ENCODE results near the gene C16orf78.

C16orf78 gene

DNA sequence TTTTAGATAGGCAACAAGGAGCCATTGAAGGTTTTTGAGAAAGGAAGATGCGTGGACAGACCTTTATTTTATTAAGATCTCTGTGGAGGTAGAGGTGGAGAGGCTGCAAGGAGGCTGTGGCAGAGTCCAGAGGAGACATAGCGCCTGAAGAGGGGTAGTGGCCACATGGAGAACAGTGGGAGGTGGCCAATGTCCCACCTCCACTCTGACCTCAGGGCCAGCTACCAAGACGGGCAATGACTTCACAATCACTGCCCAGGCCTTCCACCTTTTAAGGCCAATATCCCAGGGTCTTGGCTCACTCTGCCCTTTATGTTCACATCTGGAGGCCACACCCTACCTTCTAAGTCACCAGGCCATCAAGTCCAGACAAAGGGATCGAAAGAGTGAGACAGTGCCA is at the start of gene C16orf78:
TSS of gene C16orf78 (plus strand) at position 301 of the 400 bp plus-strand sequence. CDS start 136 bp downstream, outside the sequence.
- in situ Hi-C loops (cut with MboI; ENCODE audit: low pct_unique_long_range_greater_than_20kb, low sequenced_read_pairs), result no loop called here

GRCh38 chr16:49324703-49325102 is 48.9 kb upstream of the C16orf78 start:
- in situ Hi-C loops (cut with MboI; ENCODE audit: low pct_unique_long_range_greater_than_20kb, low sequenced_read_pairs), result loop anchor here (25.0 kb wide), 1 partner anchor 637 kb away; no protein-coding TSS in a partner anchor
- no peak for DNase-seq

More for the DNA sequence above, at the start of gene C16orf78:
- DNase-seq, result no peak

DNA sequence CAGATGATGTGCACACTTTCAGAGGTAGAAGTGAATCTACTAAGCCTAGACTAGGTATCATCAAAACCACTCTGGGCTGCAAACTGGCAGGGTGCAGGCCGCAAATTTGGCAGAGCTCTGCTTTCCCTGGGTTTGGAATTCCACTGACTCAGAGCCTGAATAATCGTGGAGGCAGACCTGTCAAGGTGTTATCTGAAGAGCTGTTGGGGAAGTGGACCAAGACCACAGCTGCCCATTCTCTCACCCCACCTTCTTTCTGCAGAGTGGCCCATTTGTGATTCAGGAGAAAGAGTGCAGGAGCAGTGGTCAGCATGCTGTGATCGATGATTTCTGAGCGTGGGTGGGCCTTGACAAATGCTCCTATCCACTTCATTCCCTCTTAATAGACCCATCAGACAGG is 46.1 kb upstream of the C16orf78 start:
- in situ Hi-C loops (cut with MboI; ENCODE audit: low pct_unique_long_range_greater_than_20kb, low sequenced_read_pairs), result loop anchor here (25.0 kb wide), 1 partner anchor 640 kb away; no protein-coding TSS in a partner anchor
- no peak for DNase-seq

DNA sequence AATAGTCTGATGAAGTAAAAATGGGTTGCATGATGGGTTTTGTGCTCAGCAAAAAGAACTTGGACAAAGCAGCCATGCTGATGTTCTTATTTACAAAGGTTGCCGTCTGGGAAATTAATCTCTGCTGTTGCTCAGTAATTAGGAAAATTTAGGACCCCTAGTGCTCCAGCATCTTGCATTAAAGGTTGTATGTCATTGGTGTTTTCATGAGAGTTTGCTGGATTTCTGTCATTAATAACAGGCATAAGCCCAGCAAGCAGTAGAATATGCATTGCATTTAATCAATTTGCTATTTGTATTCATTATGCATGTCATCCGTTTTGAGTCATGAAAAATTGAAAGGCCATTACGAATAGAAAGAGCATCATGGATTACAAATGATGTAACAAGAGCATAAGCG is 45.3 kb upstream of the C16orf78 start:
- in situ Hi-C loops (cut with MboI; ENCODE audit: low pct_unique_long_range_greater_than_20kb, low sequenced_read_pairs), result loop anchor here (25.0 kb wide), 1 partner anchor 641 kb away; no protein-coding TSS in a partner anchor
- DNase-seq, result no peak

DNA sequence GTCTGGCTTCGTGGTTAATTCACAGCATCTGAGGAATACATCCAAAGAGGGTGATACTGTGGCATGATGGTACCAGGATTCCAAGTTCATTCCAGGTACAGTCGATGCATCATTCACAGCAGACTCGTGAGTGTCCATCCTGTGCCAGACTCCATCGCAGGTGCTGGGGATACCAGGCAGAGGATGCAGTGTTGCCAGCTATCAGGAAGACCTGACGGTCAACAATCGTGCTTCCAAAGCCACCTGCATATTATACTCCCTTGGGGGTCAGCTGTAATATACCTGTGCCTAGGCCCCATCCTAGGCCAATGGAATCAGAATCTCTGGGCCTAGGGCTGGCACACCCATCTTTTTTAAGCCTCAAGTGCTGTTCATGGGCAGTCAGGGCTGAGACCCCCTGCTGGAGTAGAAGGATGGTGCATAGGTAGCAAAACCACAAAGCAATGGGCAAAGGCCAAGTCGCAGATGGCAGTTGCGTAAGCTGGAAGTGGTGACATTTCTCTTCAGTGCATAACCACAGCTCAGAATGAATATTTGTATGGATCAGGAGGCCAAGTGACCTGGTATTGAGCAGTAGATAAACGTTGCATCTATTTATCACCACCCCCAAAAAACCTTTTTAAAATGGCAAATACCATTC is 42.9 kb upstream of the C16orf78 start:
- in situ Hi-C loops (cut with MboI; ENCODE audit: low pct_unique_long_range_greater_than_20kb, low sequenced_read_pairs), result loop anchor here (25.0 kb wide), 1 partner anchor 643 kb away; no protein-coding TSS in a partner anchor
- no peak for DNase-seq

DNA sequence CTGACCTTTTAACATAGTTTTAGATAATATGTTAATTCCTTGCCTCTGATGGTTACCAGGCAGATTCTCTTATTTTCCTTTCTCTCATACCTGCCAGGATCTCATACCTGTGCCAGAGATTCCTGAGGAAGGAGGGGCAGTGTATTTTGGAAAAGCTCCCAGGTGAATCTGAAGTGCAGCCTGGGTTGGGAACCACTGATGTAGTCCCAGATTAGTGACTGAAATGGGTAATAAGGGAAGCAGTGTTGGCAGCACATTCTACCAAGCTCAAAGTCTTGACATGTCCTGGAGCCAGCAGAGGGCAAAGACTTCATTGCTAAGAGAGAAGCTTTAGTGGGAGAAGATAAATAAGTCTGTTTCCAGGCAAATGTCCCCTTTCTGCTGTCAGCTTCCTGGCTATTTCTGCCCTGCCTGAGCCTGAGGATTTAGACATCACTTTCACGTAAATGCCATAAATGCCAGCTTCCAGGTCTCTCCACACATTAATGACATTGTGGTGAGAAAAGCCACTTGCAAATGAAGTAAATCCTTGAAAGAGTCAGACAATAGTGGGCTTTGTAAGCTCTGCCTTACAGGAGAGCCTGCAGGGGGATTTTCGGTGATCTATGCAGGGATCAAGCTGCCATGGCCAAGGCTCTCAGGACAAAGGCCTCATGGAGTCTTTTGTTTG is 40.9 kb upstream of the C16orf78 start:
- DNase-seq, result no peak
- in situ Hi-C loops (cut with MboI; ENCODE audit: low pct_unique_long_range_greater_than_20kb, low sequenced_read_pairs), result loop anchor here (25.0 kb wide), 1 partner anchor 645 kb away; no protein-coding TSS in a partner anchor

- in situ Hi-C loops (cut with MboI; ENCODE audit: low pct_unique_long_range_greater_than_20kb, low sequenced_read_pairs), result loop anchor here (25.0 kb wide), 1 partner anchor 646 kb away; no protein-coding TSS in a partner anchor
- DNase-seq, result no peak
These were observed 40.4 kb upstream of the C16orf78 start for GRCh38 chr16:49333259-49333597.

- DNase-seq, result no peak
These were observed 37.8 kb upstream of the C16orf78 start for GRCh38 chr16:49335828-49336227.

DNA sequence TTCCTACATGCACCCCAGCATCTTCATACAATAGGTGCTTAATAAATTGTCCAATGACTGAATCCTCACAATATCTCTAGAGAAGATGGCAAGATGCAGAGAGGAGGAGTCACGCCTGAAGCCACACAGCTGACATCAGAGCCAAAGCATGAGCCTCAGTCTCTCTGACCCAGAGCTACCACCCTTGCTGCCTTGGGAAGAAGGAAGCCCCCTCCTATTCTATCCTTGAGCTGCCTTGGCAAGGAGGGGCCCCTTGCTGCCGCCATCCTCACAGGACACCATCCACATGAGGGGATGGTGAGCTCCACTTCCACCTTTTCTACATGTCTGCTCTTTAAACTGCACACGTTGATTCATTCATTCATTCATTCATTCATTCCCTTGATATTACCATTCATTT is 37.0 kb upstream of the C16orf78 start:
- DNase-seq, result no peak
- in situ Hi-C loops (cut with MboI; ENCODE audit: low pct_unique_long_range_greater_than_20kb, low sequenced_read_pairs), result loop anchor here (25.0 kb wide), 1 partner anchor 649 kb away; no protein-coding TSS in a partner anchor

More at GRCh38 chr16:49335828-49336227, 37.8 kb upstream of the C16orf78 start:
- in situ Hi-C loops (cut with MboI; ENCODE audit: low pct_unique_long_range_greater_than_20kb, low sequenced_read_pairs), result loop anchor here (25.0 kb wide), 1 partner anchor 649 kb away; no protein-coding TSS in a partner anchor

- in situ Hi-C loops (cut with MboI; ENCODE audit: low pct_unique_long_range_greater_than_20kb, low sequenced_read_pairs), result loop anchor here (25.0 kb wide), 1 partner anchor 651 kb away; no protein-coding TSS in a partner anchor
- DNase-seq, result no peak
These were observed 35.7 kb upstream of the C16orf78 start for GRCh38 chr16:49337814-49338350.

DNA sequence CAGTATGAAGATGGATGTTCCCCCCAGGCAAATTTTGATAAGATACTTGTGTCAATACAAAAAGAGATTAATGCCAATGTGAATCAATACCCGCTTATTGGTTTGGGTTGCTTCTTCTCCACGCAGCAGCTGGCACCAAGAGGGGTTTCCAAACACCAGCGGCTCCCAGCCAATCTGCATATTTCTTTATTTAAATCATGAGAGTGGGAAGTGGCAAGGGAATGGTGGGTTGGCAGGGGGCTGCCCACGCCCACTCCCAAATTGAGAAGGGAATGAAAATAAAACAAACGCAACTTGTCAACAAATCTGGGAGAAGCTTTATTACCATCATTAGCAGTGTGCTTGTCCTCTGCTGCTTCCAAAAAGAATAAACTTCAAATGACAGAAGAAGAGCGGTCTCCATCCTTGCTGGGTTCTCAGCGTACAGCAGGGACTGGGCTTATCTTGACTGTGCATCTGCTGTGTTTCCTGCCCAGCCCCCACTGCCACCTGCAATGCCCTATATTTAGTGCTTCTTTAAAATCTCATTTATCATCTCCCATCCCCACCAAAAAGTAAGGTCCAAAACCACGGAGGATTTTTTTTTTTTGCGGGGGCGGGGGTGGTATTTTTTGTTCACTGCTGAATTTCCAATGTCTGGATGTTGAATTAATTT is 34.9 kb upstream of the C16orf78 start:
- no peak for DNase-seq
- in situ Hi-C loops (cut with MboI; ENCODE audit: low pct_unique_long_range_greater_than_20kb, low sequenced_read_pairs), result loop anchor here (25.0 kb wide), 1 partner anchor 651 kb away; no protein-coding TSS in a partner anchor

GRCh38 chr16:49340466-49340865 is 33.1 kb upstream of the C16orf78 start:
- in situ Hi-C loops (cut with MboI; ENCODE audit: low pct_unique_long_range_greater_than_20kb, low sequenced_read_pairs), result loop anchor here (25.0 kb wide), 1 partner anchor 653 kb away; no protein-coding TSS in a partner anchor
- no peak for DNase-seq

DNA sequence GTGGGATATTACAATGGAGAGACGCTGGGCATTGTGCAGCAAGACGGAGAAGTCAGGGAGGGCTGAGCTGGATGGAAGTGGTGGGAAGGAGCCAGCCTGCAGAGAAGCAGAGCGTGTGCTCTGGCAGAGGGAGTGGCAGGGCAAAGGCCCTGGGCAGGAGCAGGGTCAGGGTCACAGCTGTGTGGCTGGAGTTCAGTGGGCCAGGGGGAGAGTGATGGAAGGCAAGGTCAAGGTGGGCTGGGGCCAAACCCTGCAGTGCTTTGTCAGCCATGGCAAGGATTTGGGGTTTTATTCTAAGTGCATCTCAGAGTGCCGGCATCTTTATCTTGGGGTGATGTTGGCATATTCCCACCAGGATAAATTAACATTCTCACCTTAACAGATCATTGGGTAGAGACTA is 31.9 kb upstream of the C16orf78 start:
- DNase-seq, result no peak
- in situ Hi-C loops (cut with MboI; ENCODE audit: low pct_unique_long_range_greater_than_20kb, low sequenced_read_pairs), result loop anchor here (25.0 kb wide), 1 partner anchor 654 kb away; no protein-coding TSS in a partner anchor

GRCh38 chr16:49342336-49343265 is 31.0 kb upstream of the C16orf78 start:
- no peak for DNase-seq
- in situ Hi-C loops (cut with MboI; ENCODE audit: low pct_unique_long_range_greater_than_20kb, low sequenced_read_pairs), result loop anchor here (25.0 kb wide), 1 partner anchor 655 kb away; no protein-coding TSS in a partner anchor

DNA sequence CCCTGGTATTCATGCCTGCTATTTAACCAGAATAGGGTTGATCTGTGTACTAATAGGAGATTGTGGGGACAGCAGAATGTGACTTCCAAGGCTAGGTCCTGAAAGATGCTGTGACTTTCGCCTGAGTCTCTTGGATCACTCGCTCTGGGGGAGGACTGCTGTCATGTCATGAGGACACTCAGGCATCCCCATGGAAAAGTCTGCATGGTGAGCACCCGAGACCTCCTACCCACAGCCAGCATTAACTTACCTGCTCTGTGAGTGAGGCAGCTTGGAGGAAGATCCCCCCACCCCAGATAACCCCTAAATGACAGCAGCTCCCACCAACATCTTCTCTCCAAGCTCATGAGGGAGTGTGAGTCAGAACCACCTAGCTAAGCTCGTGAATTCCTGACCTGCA is 30.3 kb upstream of the C16orf78 start:
- no peak for DNase-seq
- in situ Hi-C loops (cut with MboI; ENCODE audit: low pct_unique_long_range_greater_than_20kb, low sequenced_read_pairs), result loop anchor here (25.0 kb wide), 1 partner anchor 656 kb away; no protein-coding TSS in a partner anchor

DNA sequence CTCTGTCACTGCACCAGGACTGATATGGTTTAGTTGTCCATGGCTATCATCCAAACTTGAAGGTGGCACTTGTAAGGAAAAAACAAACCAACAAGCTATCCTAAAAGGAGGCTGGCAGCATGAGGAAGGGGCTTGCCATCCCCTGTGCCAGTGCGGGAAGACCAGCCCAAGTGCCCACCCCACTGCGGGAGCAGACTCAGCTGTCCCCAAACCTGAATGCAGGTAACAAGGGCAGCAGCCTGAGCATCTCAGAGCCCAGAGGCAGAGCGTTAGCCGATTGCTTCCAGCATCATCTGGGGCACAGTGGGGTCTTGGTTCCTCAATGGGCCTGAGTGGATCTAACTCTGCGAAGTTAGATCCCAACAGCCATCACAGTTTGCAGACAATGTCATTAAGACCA is 29.2 kb upstream of the C16orf78 start:
- DNase-seq, result no peak
- in situ Hi-C loops (cut with MboI; ENCODE audit: low pct_unique_long_range_greater_than_20kb, low sequenced_read_pairs), result loop anchor here (25.0 kb wide), 1 partner anchor 657 kb away; no protein-coding TSS in a partner anchor

DNA sequence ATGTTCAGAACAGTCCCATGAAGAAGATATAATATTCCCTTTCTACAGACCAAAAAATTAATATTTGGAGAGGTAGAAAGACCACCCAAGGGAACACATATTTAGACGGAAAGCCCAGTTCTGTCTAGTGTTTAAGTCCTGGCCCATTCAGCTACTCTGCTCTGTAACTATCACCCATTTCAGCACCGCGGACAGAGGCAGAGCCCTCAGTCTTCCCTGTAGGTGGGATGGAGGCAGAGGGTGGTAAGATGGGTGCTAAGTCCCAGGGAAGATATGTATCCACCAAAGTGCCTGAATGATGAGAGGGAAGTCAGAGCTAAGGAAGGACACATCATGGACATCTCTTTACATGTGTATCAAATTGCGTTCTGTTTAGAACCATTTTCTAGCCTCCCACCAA is 27.8 kb upstream of the C16orf78 start:
- DNase-seq, result no peak
- in situ Hi-C loops (cut with MboI; ENCODE audit: low pct_unique_long_range_greater_than_20kb, low sequenced_read_pairs), result loop anchor here (25.0 kb wide), 1 partner anchor 659 kb away; no protein-coding TSS in a partner anchor

GRCh38 chr16:49346459-49346858 is 27.1 kb upstream of the C16orf78 start:
- no peak for DNase-seq
- in situ Hi-C loops (cut with MboI; ENCODE audit: low pct_unique_long_range_greater_than_20kb, low sequenced_read_pairs), result loop anchor here (25.0 kb wide), 1 partner anchor 659 kb away; no protein-coding TSS in a partner anchor

Measured in KBM-7 (cell line).